K562 (cell line): ENCODE data around the gene SH3D19. TPM values are rescaled to one million over a fixed set of nuclear protein-coding genes. Genes with fewer than 3 reads are reported as not detected.

Experiments used
- BHLHE40 ChIP-seq: IDR thresholded peaks from 2 replicates; pipeline ENCODE4 v1.6.1; 2011; ENCODE audit warnings: low read length, improper control_type of control experiment
- CTCF ChIP-seq, 3 experiments: IDR thresholded peaks in 2 of 3; conservative IDR thresholded peaks in 1 of 3; 2 replicates each; pipeline ENCODE4 v1.5.1; 2011 to 2012; ENCODE audit warnings: low read length in 3 of 3, mild to moderate bottlenecking in 3 of 3, control low read depth in 2 of 3, improper control_type of control experiment in 1 of 3, inconsistent platforms in 1 of 3, low read depth in 1 of 3, mixed read lengths in 1 of 3, moderate library complexity in 1 of 3; ENCODE audit not compliant: insufficient read depth in 2 of 3
- KAT2B ChIP-seq: IDR thresholded peaks from one replicate; pipeline ENCODE4 v1.6.1; 2012; ENCODE audit warnings: low read depth, mild to moderate bottlenecking, control low read depth, inconsistent platforms, low read length, moderate library complexity
- SUPT5H ChIP-seq: fragments of 450-650 bp; IDR thresholded peaks from 2 replicates; pipeline ENCODE4 v1.6.1; 2016
- ZNF449 ChIP-seq: fragments of 250-450 bp; sonication (Bioruptor Pico); IDR thresholded peaks from 2 replicates; pipeline ENCODE4 v1.8.0; 2022; ENCODE audit warnings: moderate library complexity, mild to moderate bottlenecking, inconsistent platforms
- polyA plus RNA-seq, 8 experiments: library from polyadenylated mRNA; depleted of rRNA in 4 of 8; stranded (reverse) in 5 of 8; unstranded in 3 of 8; fragments of >200 nt; fragmentation: Nextera tagmentation in 2 of 8; fragmentation: Illumina TruSeq in 1 of 8; extraction: Ambion mirVana in 2 of 8; extraction: Trizol in 1 of 8; gene quantifications; 2 replicates each; pipeline versions ENCODE4 v1.2.1 to v1.2.3, GENCODE V29; 2011 to 2014; ENCODE audit warnings: inconsistent platforms in 1 of 8, missing spikeins in 1 of 8
- total RNA-seq, 7 experiments: library from RNA; depleted of rRNA in 6 of 7; stranded (reverse); fragments of >200 nt in 6 of 7; fragmentation: Illumina TruSeq in 2 of 7; extraction: Trizol in 2 of 7; gene quantifications; 2 replicates each; pipeline versions ENCODE4 v1.2.1 to v1.2.3, GENCODE V29; 2011 to 2021; ENCODE audit warnings: low replicate concordance in 1 of 7
- TF ChIP-seq, protein P1 (sequence below): fragments of 250-450 bp; sonication (Bioruptor Pico); IDR thresholded peaks from 2 replicates; pipeline ENCODE4 v1.4.0; 2020; ENCODE audit warnings: borderline replicate concordance

The SH3D19 gene
- total and polyA plus RNA-seq, 9 of the 15 experiments (the other 6 are each of a cell fraction or from before 2014, with no cell fraction given), result 0.42 to 2.2 (median 1.1) TPM; not detected in 6

- TF ChIP-seq ZNF449 (CRISPR knock-in tag) (no peak), KAT2B (no peak), SUPT5H (no peak), BHLHE40 (no peak), CTCF (IDR thresholded peaks at IDR 0.05 in 2 of 3, conservative IDR thresholded peaks at IDR 0.05 in 1 of 3; ENCODE audit: insufficient read depth in 2 of 3, low read depth in 1 of 3, low read length in 3 of 3) (no peak)
- TF ChIP-seq, protein P1, sequence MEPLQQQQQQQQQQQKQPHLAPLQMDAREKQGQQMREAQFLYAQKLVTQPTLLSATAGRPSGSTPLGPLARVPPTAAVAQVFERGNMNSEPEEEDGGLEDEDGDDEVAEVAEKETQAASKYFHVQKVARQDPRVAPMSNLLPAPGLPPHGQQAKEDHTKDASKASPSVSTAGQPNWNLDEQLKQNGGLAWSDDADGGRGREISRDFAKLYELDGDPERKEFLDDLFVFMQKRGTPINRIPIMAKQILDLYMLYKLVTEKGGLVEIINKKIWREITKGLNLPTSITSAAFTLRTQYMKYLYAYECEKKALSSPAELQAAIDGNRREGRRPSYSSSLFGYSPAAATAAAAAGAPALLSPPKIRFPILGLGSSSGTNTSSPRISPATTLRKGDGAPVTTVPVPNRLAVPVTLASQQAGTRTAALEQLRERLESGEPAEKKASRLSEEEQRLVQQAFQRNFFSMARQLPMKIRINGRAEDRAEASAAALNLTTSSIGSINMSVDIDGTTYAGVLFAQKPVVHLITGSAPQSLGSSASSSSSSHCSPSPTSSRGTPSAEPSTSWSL (CRISPR knock-in tag), result no peak
These were observed 132.0 kb downstream of the SH3D19 start (continued) for GRCh38 chr4:151193414-151193813.
